SK-N-MC (cell line): Measurements from ENCODE around the gene SLC39A11.

Experiments
- EZH2 ChIP-seq: fragments of 200-600 bp; sonication (generic); IDR thresholded peaks from one replicate; pipeline ENCODE4 v1.6.1; 2017; ENCODE audit warnings: antibody characterized with exemption
- POLR2AphosphoS5 ChIP-seq: IDR thresholded peaks from 2 replicates; pipeline ENCODE4 v1.6.1; 2012; ENCODE audit warnings: mild to moderate bottlenecking, low read depth, low read length, borderline replicate concordance

DNA sequence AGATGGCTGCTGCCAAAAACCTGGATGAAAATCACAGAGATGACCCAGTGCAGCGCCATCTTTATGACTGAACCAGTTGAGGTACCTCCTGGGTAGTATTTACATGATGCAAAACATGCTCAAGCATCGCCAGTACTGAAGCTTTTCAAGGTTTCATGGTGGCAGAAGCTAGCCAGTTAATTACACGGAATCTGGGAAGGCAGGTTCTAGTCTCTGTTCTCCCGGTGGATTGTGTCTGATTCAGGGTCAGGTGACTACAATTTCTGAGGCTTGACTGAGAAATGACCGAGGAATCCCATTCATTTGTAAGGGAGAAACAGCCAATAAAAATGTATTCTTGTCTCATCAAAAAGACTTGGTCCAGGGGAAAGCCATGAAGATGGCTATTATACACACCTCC is 209.1 kb downstream of the SLC39A11 start:
- no peak for TF ChIP-seq EZH2
- no peak for TF ChIP-seq POLR2AphosphoS5
